WTC11 (cell line): Measurements from ENCODE around the gene TRRAP. TPM values are rescaled to one million over a fixed set of nuclear protein-coding genes. Genes with fewer than 3 reads are reported as not detected.

Source experiments
- ATAC-seq: fragments of 200-7000 bp; cut with Tn5 transposase; 2 replicates; pipeline ENCODE4 v1.10.0; 2021; ENCODE audit warnings: mild to moderate bottlenecking, moderate library complexity
- CTCF ChIA-PET: fragments of 300-600 bp; sonication (Branson Sonifier 250); formaldehyde crosslinking; loops from one replicate; lab custom pipeline; 2021; ENCODE audit warnings: antibody characterized with exemption; lab: Charles Lee
- POLR2A ChIA-PET: fragments of 350-600 bp; sonication (Branson Sonifier 250); formaldehyde crosslinking; loops from one replicate; lab custom pipeline; 2021; ENCODE audit warnings: antibody characterized with exemption; lab: Charles Lee
- DNase-seq: peaks from one replicate; pipeline ENCODE4 v3.0.0; 2021; ENCODE audit warnings: low spot score
- H3K27ac Mint-ChIP-seq: 2 replicates; pipeline ENCODE4 v1.8.0; 2021; ENCODE audit warnings: mixed read lengths
- H3K27me3 Mint-ChIP-seq: 2 replicates; pipeline ENCODE4 v1.8.0; 2021; ENCODE audit warnings: low read depth, mild to moderate bottlenecking, moderate library complexity, mixed read lengths
- H3K36me3 Mint-ChIP-seq: 2 replicates; pipeline ENCODE4 v1.8.0; 2021; ENCODE audit warnings: mixed read lengths
- H3K4me1 Mint-ChIP-seq: 2 replicates; pipeline ENCODE4 v1.8.0; 2022; ENCODE audit warnings: mixed read lengths
- H3K4me3 Mint-ChIP-seq: 2 replicates; pipeline ENCODE4 v1.8.0; 2021; ENCODE audit warnings: mild to moderate bottlenecking, moderate library complexity, mixed read lengths
- H3K9me3 Mint-ChIP-seq: 2 replicates; pipeline ENCODE4 v1.8.0; 2021; ENCODE audit warnings: mixed read lengths
- ATF2 ChIP-seq: sonication (generic); formaldehyde crosslinking; IDR thresholded peaks from 2 replicates; pipeline ENCODE4 v1.8.1; 2022; ENCODE audit warnings: low read depth, missing genetic modification reagents, borderline replicate concordance
- EMX1 ChIP-seq: fragments of 250-450 bp; sonication (Bioruptor Pico); IDR thresholded peaks from 2 replicates; pipeline ENCODE4 v1.8.0; 2021; ENCODE audit warnings: mild to moderate bottlenecking
- ERG ChIP-seq: fragments of 250-450 bp; sonication (Bioruptor Pico); IDR thresholded peaks from 2 replicates; pipeline ENCODE4 v1.8.0; 2021; ENCODE audit warnings: mild to moderate bottlenecking
- IRF2 ChIP-seq: sonication (generic); formaldehyde crosslinking; IDR thresholded peaks from 2 replicates; pipeline ENCODE4 v1.8.0; 2022; ENCODE audit warnings: low read depth, missing genetic modification reagents, borderline replicate concordance
- NR1H2 ChIP-seq: sonication (generic); formaldehyde crosslinking; IDR thresholded peaks from 2 replicates; pipeline ENCODE4 v1.9.0; 2021; ENCODE audit warnings: mild to moderate bottlenecking, moderate library complexity, missing genetic modification reagents
- NR3C1 ChIP-seq: sonication (generic); formaldehyde crosslinking; conservative IDR thresholded peaks from 2 replicates; pipeline ENCODE4 v1.8.1; 2023; ENCODE audit warnings: low read depth, mild to moderate bottlenecking, missing genetic modification reagents
- TCF7 ChIP-seq: sonication (generic); formaldehyde crosslinking; IDR thresholded peaks from 2 replicates; pipeline ENCODE4 v1.8.0; 2022; ENCODE audit warnings: mild to moderate bottlenecking, low read depth, missing genetic modification reagents, moderate library complexity
- TP53 ChIP-seq: sonication (generic); formaldehyde crosslinking; IDR thresholded peaks from 2 replicates; pipeline ENCODE4 v1.8.1; 2023; ENCODE audit warnings: mild to moderate bottlenecking, missing genetic modification reagents
- USF2 ChIP-seq: sonication (generic); formaldehyde crosslinking; IDR thresholded peaks from 2 replicates; pipeline ENCODE4 v1.8.1; 2023; ENCODE audit warnings: mild to moderate bottlenecking, missing genetic modification reagents, moderate library complexity
- ZBTB21 ChIP-seq: sonication (generic); formaldehyde crosslinking; IDR thresholded peaks from 2 replicates; pipeline ENCODE4 v1.8.1; 2023; ENCODE audit warnings: mild to moderate bottlenecking, missing genetic modification reagents, borderline replicate concordance
- ZMAT4 ChIP-seq: fragments of 250-450 bp; sonication (Bioruptor Pico); IDR thresholded peaks from 2 replicates; pipeline ENCODE4 v1.9.0; 2021; ENCODE audit warnings: mild to moderate bottlenecking
- ZNF121 ChIP-seq: sonication (generic); formaldehyde crosslinking; IDR thresholded peaks from 2 replicates; pipeline ENCODE4 v1.8.0; 2023; ENCODE audit warnings: missing genetic modification reagents
- ZNF219 ChIP-seq: sonication (generic); formaldehyde crosslinking; IDR thresholded peaks from 2 replicates; pipeline ENCODE4 v1.8.0; 2023; ENCODE audit warnings: missing genetic modification reagents, mild to moderate bottlenecking, borderline replicate concordance
- ZNF317 ChIP-seq: sonication (generic); formaldehyde crosslinking; IDR thresholded peaks from 2 replicates; pipeline ENCODE4 v1.8.1; 2023; ENCODE audit warnings: low read depth, mild to moderate bottlenecking, moderate library complexity, missing genetic modification reagents, borderline replicate concordance
- total RNA-seq: library from RNA; stranded (reverse); gene quantifications from 3 replicates; pipeline ENCODE4 v1.2.3, GENCODE V29; 2021
- TF ChIP-seq, protein P1 (sequence below): sonication (generic); formaldehyde crosslinking; IDR thresholded peaks from 2 replicates; pipeline ENCODE4 v1.8.0; 2023; ENCODE audit warnings: missing genetic modification reagents, mild to moderate bottlenecking, borderline replicate concordance
- TF ChIP-seq, protein P2 (sequence below): sonication (generic); formaldehyde crosslinking; IDR thresholded peaks from 2 replicates; pipeline ENCODE4 v1.8.0; 2022; ENCODE audit warnings: mild to moderate bottlenecking, missing genetic modification reagents
- TF ChIP-seq, protein P3 (sequence below): fragments of 250-450 bp; sonication (Bioruptor Pico); IDR thresholded peaks from 2 replicates; pipeline ENCODE4 v2.1.2; 2022; ENCODE audit warnings: mild to moderate bottlenecking, moderate library complexity

Gene TRRAP
- total RNA-seq, 1 experiment from 2014 or later: 46.5 TPM

- TF ChIP-seq, protein P1, sequence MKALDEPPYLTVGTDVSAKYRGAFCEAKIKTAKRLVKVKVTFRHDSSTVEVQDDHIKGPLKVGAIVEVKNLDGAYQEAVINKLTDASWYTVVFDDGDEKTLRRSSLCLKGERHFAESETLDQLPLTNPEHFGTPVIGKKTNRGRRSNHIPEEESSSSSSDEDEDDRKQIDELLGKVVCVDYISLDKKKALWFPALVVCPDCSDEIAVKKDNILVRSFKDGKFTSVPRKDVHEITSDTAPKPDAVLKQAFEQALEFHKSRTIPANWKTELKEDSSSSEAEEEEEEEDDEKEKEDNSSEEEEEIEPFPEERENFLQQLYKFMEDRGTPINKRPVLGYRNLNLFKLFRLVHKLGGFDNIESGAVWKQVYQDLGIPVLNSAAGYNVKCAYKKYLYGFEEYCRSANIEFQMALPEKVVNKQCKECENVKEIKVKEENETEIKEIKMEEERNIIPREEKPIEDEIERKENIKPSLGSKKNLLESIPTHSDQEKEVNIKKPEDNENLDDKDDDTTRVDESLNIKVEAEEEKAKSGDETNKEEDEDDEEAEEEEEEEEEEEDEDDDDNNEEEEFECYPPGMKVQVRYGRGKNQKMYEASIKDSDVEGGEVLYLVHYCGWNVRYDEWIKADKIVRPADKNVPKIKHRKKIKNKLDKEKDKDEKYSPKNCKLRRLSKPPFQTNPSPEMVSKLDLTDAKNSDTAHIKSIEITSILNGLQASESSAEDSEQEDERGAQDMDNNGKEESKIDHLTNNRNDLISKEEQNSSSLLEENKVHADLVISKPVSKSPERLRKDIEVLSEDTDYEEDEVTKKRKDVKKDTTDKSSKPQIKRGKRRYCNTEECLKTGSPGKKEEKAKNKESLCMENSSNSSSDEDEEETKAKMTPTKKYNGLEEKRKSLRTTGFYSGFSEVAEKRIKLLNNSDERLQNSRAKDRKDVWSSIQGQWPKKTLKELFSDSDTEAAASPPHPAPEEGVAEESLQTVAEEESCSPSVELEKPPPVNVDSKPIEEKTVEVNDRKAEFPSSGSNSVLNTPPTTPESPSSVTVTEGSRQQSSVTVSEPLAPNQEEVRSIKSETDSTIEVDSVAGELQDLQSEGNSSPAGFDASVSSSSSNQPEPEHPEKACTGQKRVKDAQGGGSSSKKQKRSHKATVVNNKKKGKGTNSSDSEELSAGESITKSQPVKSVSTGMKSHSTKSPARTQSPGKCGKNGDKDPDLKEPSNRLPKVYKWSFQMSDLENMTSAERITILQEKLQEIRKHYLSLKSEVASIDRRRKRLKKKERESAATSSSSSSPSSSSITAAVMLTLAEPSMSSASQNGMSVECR (CRISPR knock-in tag): no peak
- TF ChIP-seq ZNF317 (no peak), TCF7 (CRISPR knock-in tag) (no peak), NR3C1 (CRISPR knock-in tag) (no peak), ZNF121 (no peak), USF2 (no peak), ZNF219 (CRISPR knock-in tag) (no peak), ERG (CRISPR knock-in tag) (no peak), EMX1 (CRISPR knock-in tag) (no peak), ZMAT4 (no peak)
- TF ChIP-seq, protein P2, sequence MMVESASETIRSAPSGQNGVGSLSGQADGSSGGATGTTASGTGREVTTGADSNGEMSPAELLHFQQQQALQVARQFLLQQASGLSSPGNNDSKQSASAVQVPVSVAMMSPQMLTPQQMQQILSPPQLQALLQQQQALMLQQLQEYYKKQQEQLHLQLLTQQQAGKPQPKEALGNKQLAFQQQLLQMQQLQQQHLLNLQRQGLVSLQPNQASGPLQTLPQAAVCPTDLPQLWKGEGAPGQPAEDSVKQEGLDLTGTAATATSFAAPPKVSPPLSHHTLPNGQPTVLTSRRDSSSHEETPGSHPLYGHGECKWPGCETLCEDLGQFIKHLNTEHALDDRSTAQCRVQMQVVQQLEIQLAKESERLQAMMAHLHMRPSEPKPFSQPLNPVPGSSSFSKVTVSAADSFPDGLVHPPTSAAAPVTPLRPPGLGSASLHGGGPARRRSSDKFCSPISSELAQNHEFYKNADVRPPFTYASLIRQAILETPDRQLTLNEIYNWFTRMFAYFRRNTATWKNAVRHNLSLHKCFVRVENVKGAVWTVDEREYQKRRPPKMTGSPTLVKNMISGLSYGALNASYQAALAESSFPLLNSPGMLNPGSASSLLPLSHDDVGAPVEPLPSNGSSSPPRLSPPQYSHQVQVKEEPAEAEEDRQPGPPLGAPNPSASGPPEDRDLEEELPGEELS (CRISPR knock-in tag): no peak
- TF ChIP-seq, all 79 proteins: peak for 0
These were observed 98.3 kb downstream of the TRRAP start (continued) for GRCh38 chr7:98976396-98977185.

GRCh38 chr7:98978672-98979071 lies 100.3 kb downstream of the TRRAP start:
- POLR2A ChIA-PET: no interaction called here
- no peak overlapping the region for H3K27ac Mint-ChIP-seq
- H3K4me1 Mint-ChIP-seq: no peaks in the 10 kb centered on the region
- no peaks in the 10 kb centered on the region for H3K27me3 Mint-ChIP-seq
- CTCF ChIA-PET: interaction anchor here (1.5 kb wide), 1 partner anchor 100 kb away, joined by 3 read pairs; the partner anchor contains the start of gene TRRAP
- H3K36me3 Mint-ChIP-seq: peaks cover 82% of the 10 kb centered on the region
- no peak for ATAC-seq
- no peak for DNase-seq
- H3K9me3 Mint-ChIP-seq: no peaks in the 10 kb centered on the region
- H3K4me3 Mint-ChIP-seq: no peak overlapping the region
- TF ChIP-seq NR1H2 (CRISPR knock-in tag): no peak
- no peak for TF ChIP-seq ZBTB21
- TF ChIP-seq ZNF121: no peak
- TF ChIP-seq ERG (CRISPR knock-in tag): no peak
- no peak for TF ChIP-seq ATF2 (CRISPR knock-in tag)
- TF ChIP-seq IRF2 (CRISPR knock-in tag): no peak
- TF ChIP-seq, protein P3, sequence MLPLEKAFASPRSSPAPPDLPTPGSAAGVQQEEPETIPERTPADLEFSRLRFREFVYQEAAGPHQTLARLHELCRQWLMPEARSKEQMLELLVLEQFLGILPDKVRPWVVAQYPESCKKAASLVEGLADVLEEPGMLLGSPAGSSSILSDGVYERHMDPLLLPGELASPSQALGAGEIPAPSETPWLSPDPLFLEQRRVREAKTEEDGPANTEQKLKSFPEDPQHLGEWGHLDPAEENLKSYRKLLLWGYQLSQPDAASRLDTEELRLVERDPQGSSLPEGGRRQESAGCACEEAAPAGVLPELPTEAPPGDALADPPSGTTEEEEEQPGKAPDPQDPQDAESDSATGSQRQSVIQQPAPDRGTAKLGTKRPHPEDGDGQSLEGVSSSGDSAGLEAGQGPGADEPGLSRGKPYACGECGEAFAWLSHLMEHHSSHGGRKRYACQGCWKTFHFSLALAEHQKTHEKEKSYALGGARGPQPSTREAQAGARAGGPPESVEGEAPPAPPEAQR (CRISPR knock-in tag): no peak
- no peak for TF ChIP-seq TP53
